ENCODE measurements around the gene PDE5A. TPM values are rescaled to one million over a fixed set of nuclear protein-coding genes. Genes with fewer than 3 reads are reported as not detected.
"Not testable (repeated sequence)": the region's sequence is repeated elsewhere in the genome, so short reads cannot be mapped to it uniquely, and the experiment has no call there.

The PDE5A gene
- polyA plus RNA-seq, 3 donors from 2014 or later: 1.1 to 2.2 (median 1.3) TPM

DNA sequence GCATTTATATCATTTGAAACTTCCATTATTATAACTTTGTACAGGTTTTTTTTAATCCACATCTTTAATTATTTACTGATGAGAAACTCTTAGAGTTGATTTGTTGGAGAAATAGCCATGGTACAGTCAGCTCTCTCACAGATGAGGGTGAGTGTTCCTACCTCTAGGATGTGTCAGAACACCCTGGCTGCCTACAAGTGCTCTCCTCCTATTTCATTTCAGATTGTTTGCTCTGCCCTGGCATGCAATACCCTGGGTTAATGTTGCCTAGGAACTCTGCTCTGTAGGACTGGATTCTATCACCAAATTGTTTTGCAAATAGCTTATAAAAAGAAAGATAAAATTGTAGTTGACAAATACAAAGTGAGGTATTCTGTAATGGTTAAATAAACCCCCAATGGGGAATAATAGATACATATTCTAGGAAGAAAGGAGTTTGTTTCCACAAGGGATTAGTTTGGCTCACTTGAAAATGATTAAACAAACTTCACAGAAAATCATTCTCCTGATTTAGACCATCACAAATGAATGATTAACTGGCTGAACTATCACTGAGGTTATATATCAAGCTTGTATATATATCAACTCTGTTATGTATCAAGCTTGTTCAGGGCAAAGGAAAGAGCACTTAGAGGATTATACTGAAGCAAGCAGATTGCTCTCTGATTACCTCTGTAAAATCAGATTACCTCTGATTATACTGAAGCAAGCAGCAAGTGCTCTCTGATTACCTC lies 150.0 kb downstream of the PDE5A start:
- no peak overlapping the region for H3K27ac Mint-ChIP-seq
- H3K27me3 Mint-ChIP-seq (ENCODE audit: low read depth in 3 of 3): peaks cover 0 to 6% (median 2%) of the 10 kb centered on the region in 3 donors
- peaks cover 0 to 7% (median 3%) of the 10 kb centered on the region in 6 donors for H3K9me3 Mint-ChIP-seq
- no peaks in the 10 kb centered on the region for H3K4me1 Mint-ChIP-seq
- no peak for DNase-seq
- H3K36me3 Mint-ChIP-seq: peaks cover 27 to 58% (median 36%) of the 10 kb centered on the region in 3 donors
- H3K4me3 Mint-ChIP-seq: no peak overlapping the region

- Mint-ChIP-seq H3K36me3 (peaks cover 24 to 52% (median 30%) of the 10 kb centered on the region in 3 donors), H3K27me3 (ENCODE audit: low read depth in 3 of 3) (peaks cover 0 to 4% (median 0%) of the 10 kb centered on the region in 3 donors)
- no peak for DNase-seq
Measured at GRCh38 chr4:119477412-119478053, 151.1 kb downstream of the PDE5A start.

GRCh38 chr4:119471259-119471658 lies 157.3 kb downstream of the PDE5A start:
- H3K27me3 Mint-ChIP-seq (ENCODE audit: low read depth in 3 of 3): peaks cover 0 to 3% (median 0%) of the 10 kb centered on the region in 3 donors
- no peak for DNase-seq
- no peaks in the 10 kb centered on the region for H3K4me1 Mint-ChIP-seq
- peaks cover 15 to 30% (median 17%) of the 10 kb centered on the region in 3 donors for H3K36me3 Mint-ChIP-seq
- no peaks in the 10 kb centered on the region for H3K9me3 Mint-ChIP-seq
- H3K4me3 Mint-ChIP-seq: no peak overlapping the region
- no peak overlapping the region for H3K27ac Mint-ChIP-seq

More at GRCh38 chr4:119477412-119478053, 151.1 kb downstream of the PDE5A start:
- no peak overlapping the region for H3K27ac Mint-ChIP-seq
- no peak overlapping the region for H3K4me3 Mint-ChIP-seq
- H3K4me1 Mint-ChIP-seq: no peaks in the 10 kb centered on the region
- H3K9me3 Mint-ChIP-seq: peaks cover 0 to 6% (median 2%) of the 10 kb centered on the region in 6 donors

GRCh38 chr4:119470737-119471063 lies 157.9 kb downstream of the PDE5A start:
- not testable (repeated sequence) for H3K4me1 Mint-ChIP-seq; H3K27me3 Mint-ChIP-seq (ENCODE audit: low read depth in 3 of 3); DNase-seq; H3K9me3 Mint-ChIP-seq; H3K27ac Mint-ChIP-seq; H3K4me3 Mint-ChIP-seq
- H3K36me3 Mint-ChIP-seq: peaks cover 15 to 30% (median 15%) of the 10 kb centered on the region in 3 donors

- H3K9me3 Mint-ChIP-seq; DNase-seq; H3K27ac Mint-ChIP-seq; H3K4me3 Mint-ChIP-seq; H3K27me3 Mint-ChIP-seq (ENCODE audit: low read depth in 3 of 3); H3K4me1 Mint-ChIP-seq: not testable (repeated sequence)
- peaks cover 15 to 30% (median 15%) of the 10 kb centered on the region in 3 donors for H3K36me3 Mint-ChIP-seq
Measured at GRCh38 chr4:119470021-119470736, 158.4 kb downstream of the PDE5A start.

DNA sequence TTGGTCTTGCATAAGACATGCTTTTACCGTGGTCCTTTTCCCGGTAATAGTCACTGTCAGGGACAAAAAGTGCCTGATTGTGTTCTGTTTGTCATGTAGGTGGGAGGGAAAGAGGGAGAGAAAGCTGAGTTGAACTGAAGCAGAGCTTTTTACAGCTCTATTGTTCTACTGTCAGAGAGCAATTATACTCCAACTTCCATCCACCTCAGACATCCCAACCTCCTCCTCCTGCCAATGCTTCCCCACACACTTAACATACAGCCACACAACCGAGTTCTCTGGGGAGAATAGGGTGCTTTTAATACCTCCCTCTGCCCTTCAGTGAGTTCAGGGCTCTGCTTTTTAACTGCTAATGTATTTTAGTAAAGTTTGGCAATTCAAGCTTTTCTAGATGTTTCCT lies 159.6 kb downstream of the PDE5A start:
- peaks cover 15 to 31% (median 15%) of the 10 kb centered on the region in 3 donors for H3K36me3 Mint-ChIP-seq
- not testable (repeated sequence) for H3K4me1 Mint-ChIP-seq; H3K9me3 Mint-ChIP-seq; H3K4me3 Mint-ChIP-seq; H3K27me3 Mint-ChIP-seq (ENCODE audit: low read depth in 3 of 3); DNase-seq; H3K27ac Mint-ChIP-seq

DNA sequence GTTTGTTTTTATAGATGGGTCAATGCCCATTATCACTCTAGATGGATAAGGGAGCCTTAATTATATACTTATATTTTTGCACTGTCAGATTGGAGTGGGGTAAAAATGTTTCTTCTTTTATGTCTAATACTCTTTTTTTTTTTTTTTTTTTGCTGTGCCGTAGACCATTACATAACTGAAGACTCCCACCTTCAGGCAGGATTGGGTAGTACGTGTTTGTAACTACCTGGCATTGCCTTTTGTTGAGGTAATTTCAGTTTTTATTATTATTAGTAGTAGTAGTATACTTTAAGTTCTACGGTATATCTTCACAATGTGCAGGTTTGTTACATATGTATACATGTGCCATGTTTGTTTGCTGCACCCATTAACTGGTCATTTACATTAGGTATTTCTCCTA lies 165.9 kb downstream of the PDE5A start:
- H3K4me3 Mint-ChIP-seq; H3K4me1 Mint-ChIP-seq; H3K27me3 Mint-ChIP-seq (ENCODE audit: low read depth in 3 of 3); H3K9me3 Mint-ChIP-seq: not testable (repeated sequence)
- Mint-ChIP-seq H3K36me3 (peaks cover 10 to 23% (median 13%) of the 10 kb centered on the region in 3 donors), H3K27ac (peak overlapping the region in 1 of 6 donors; percentile 40)
- DNase-seq: peak in 2 of 3 donors; percentile 10 to 24

DNA sequence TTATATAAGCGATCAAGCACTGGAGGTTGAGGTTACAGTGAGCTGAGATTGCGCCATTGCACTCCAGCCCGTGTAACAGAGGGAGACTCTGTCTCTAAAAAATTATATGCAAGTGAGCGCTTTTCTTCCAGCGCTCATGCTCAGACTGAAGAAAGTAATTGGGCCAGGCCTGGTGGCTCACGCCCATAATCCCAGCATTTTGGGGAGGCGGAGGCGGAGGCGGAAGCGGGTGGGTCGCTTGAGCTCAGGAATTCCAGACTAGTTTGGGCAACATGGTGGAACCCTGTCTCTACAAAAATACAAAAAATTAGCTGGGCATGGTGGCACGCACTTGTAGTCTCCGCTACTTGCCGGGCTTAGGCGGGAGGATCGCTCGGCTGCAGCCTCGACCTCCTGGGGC lies 172.9 kb downstream of the PDE5A start:
- not testable (repeated sequence) for H3K27me3 Mint-ChIP-seq (ENCODE audit: low read depth in 3 of 3); DNase-seq; H3K9me3 Mint-ChIP-seq; H3K36me3 Mint-ChIP-seq
- peak overlapping the region in 4 of 6 donors; percentile 62 to 99 (median 72) for H3K27ac Mint-ChIP-seq
- H3K4me3 Mint-ChIP-seq: peak overlapping the region; percentile 51 to 96 (median 68)
- peaks cover 9 to 14% of the 10 kb centered on the region in 2 donors for H3K4me1 Mint-ChIP-seq

GRCh38 chr4:119454491-119455270 lies 173.9 kb downstream of the PDE5A start:
- H3K9me3 Mint-ChIP-seq; H3K36me3 Mint-ChIP-seq; H3K27me3 Mint-ChIP-seq (ENCODE audit: low read depth in 3 of 3): not testable (repeated sequence)
- Mint-ChIP-seq H3K4me1 (peaks cover 9 to 14% of the 10 kb centered on the region in 2 donors), H3K27ac (peak overlapping the region; percentile 95 to 99 (median 99)), H3K4me3 (peak overlapping the region; percentile 85 to 97 (median 95))
- peak; percentile 93 to 99 (median 99) for DNase-seq

DNA sequence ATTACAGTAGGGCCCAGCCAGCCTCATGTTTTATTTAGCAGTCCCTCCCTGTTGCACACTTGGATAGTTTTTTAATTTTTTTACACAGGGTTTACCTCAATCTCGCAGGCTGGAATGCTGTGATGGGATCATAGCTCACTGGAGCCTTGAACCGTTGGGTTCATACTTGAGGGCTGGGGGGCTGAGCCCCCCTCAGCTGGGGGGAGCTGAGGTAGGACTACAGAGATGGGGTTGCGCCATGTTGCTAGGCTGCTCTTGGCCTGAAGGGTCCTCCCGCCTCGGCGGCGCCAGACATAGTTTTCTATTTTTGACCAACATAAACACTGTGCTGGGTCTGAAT lies 174.5 kb downstream of the PDE5A start:
- not testable (repeated sequence) for H3K36me3 Mint-ChIP-seq; H3K27me3 Mint-ChIP-seq (ENCODE audit: low read depth in 3 of 3); DNase-seq; H3K9me3 Mint-ChIP-seq
- Mint-ChIP-seq H3K4me1 (peaks cover 9 to 14% of the 10 kb centered on the region in 2 donors), H3K4me3 (peak overlapping the region; percentile 85 to 97 (median 95)), H3K27ac (peak overlapping the region; percentile 95 to 99 (median 99))

GRCh38 chr4:119453286-119453685 lies 175.3 kb downstream of the PDE5A start:
- not testable (repeated sequence) for H3K9me3 Mint-ChIP-seq; H3K36me3 Mint-ChIP-seq; H3K27me3 Mint-ChIP-seq (ENCODE audit: low read depth in 3 of 3); DNase-seq
- Mint-ChIP-seq H3K4me3 (peak overlapping the region in 4 of 5 donors; percentile 33 to 63 (median 55)), H3K4me1 (peaks cover 9 to 14% of the 10 kb centered on the region in 2 donors), H3K27ac (peak overlapping the region in 4 of 6 donors; percentile 71 to 80 (median 76))

DNA sequence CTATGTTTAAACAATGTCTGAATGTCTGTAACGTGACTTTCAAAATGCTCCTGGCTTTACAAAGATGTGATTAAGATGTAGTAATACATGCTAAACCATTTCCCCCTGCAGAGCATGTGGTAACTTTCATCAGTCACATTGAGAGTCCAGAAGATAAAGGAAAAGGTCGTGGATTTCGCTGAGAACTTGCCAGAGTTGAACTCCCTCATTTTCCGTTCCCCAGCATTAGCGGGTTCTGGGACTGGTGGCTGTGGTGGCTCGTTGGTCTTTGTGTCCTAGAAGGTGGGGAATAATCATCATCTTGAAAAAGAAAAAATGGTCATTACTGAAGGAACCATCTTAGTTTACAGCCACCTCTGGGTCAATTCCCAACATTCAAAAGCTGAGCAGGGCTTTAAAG lies 178.8 kb downstream of the PDE5A start:
- not testable (repeated sequence) for H3K9me3 Mint-ChIP-seq; H3K27ac Mint-ChIP-seq; H3K4me3 Mint-ChIP-seq; H3K36me3 Mint-ChIP-seq; DNase-seq; H3K4me1 Mint-ChIP-seq; H3K27me3 Mint-ChIP-seq (ENCODE audit: low read depth in 3 of 3)

Data from immature natural killer cell (primary cell).